ENCODE measurements around the gene SERGEF. TPM values are rescaled to one million over a fixed set of nuclear protein-coding genes. Genes with fewer than 3 reads are reported as not detected.

The SERGEF gene
- total and polyA plus RNA-seq, 9 donors, result 42.0 to 76.3 (median 59.7) TPM

GRCh38 chr11:18012122-18012905 lies 533 bp downstream of the SERGEF start:
- peak overlapping the region; percentile 49 to 84 for H3K27ac ChIP-seq
- DNase-seq, result peak in 2 of 5 donors; percentile 16 to 25
- H3K4me1 ChIP-seq (ENCODE audit: insufficient read depth), result peaks cover 4% of the 10 kb centered on the region
- intact Hi-C loops (cut with DNase I), result no loop called here
- no peaks in the 10 kb centered on the region for H3K9me3 ChIP-seq
- no peak for TF ChIP-seq POLR2A (IDR thresholded peaks at IDR 0.05)
- TF ChIP-seq, protein P1, sequence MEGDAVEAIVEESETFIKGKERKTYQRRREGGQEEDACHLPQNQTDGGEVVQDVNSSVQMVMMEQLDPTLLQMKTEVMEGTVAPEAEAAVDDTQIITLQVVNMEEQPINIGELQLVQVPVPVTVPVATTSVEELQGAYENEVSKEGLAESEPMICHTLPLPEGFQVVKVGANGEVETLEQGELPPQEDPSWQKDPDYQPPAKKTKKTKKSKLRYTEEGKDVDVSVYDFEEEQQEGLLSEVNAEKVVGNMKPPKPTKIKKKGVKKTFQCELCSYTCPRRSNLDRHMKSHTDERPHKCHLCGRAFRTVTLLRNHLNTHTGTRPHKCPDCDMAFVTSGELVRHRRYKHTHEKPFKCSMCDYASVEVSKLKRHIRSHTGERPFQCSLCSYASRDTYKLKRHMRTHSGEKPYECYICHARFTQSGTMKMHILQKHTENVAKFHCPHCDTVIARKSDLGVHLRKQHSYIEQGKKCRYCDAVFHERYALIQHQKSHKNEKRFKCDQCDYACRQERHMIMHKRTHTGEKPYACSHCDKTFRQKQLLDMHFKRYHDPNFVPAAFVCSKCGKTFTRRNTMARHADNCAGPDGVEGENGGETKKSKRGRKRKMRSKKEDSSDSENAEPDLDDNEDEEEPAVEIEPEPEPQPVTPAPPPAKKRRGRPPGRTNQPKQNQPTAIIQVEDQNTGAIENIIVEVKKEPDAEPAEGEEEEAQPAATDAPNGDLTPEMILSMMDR (IDR thresholded peaks at IDR 0.05), result no peak
- TF ChIP-seq EP300 (IDR thresholded peaks at IDR 0.05), result no peak
- WGBS, 3 donors, result 3 to 11% (median 3%) methylated on average over 22 to 46 of the region's 46 CpGs
- peak overlapping the region; percentile 61 for H3K4me3 ChIP-seq
- no peaks in the 10 kb centered on the region for H3K27me3 ChIP-seq
- no peaks in the 10 kb centered on the region for H3K36me3 ChIP-seq

DNA sequence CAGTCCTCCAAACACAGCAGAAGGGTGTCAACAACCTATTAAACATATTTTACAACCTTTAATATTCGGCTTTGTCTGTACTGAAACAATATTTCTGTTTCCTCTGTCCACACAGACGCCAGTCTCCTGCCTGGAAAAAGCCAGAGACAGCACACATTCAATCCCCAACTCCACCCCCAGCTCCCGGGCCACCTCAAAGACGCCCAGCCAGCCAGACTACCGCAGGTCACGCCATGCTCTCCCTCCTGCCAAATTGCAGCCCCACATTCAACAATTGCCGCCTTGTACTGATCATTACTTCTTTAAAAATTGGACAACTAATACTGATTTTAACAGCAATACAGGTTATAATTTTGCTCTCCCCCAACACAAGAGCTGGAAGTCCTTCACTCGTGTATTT lies 1.2 kb downstream of the SERGEF start:
- Histone ChIP-seq H3K36me3 (no peaks in the 10 kb centered on the region), H3K9me3 (no peaks in the 10 kb centered on the region), H3K4me3 (no peak overlapping the region), H3K27ac (peak overlapping the region in 1 of 2 donors; percentile 84), H3K27me3 (no peaks in the 10 kb centered on the region), H3K4me1 (ENCODE audit: insufficient read depth) (peaks cover 4% of the 10 kb centered on the region)
- WGBS, 3 donors, result 71 to 81% (median 79%) methylated on average over 8 of the region's 8 CpGs
- TF ChIP-seq, protein P1 (IDR thresholded peaks at IDR 0.05), result no peak
- no peak for TF ChIP-seq EP300 (IDR thresholded peaks at IDR 0.05)
- TF ChIP-seq POLR2A (IDR thresholded peaks at IDR 0.05), result no peak
- intact Hi-C loops (cut with DNase I), result loop anchor here in 1 of 4 donors (2.0 kb wide), 1 partner anchor 95 kb away; the partner anchor contains the start of gene SAAL1
- DNase-seq, result peak in 2 of 5 donors; percentile 16 to 21

- Histone ChIP-seq H3K9me3 (no peaks in the 10 kb centered on the region), H3K4me1 (ENCODE audit: insufficient read depth) (peaks cover 4% of the 10 kb centered on the region), H3K27ac (no peak overlapping the region), H3K27me3 (no peaks in the 10 kb centered on the region), H3K4me3 (no peak overlapping the region), H3K36me3 (no peaks in the 10 kb centered on the region)
- intact Hi-C loops (cut with DNase I), result loop anchor here in 1 of 4 donors (2.0 kb wide), 1 partner anchor 96 kb away; the partner anchor contains the start of gene SAAL1
- 83 to 85% (median 85%) methylated on average over 10 of the region's 10 CpGs for WGBS, 3 donors
- no peak for DNase-seq
- no peak for TF ChIP-seq POLR2A (IDR thresholded peaks at IDR 0.05)
- TF ChIP-seq, protein P1 (IDR thresholded peaks at IDR 0.05), result no peak
- no peak for TF ChIP-seq EP300 (IDR thresholded peaks at IDR 0.05)
These were observed 1.8 kb downstream of the SERGEF start for GRCh38 chr11:18010977-18011586.

GRCh38 chr11:18010121-18010670 lies 2.7 kb downstream of the SERGEF start:
- H3K36me3 ChIP-seq, result no peaks in the 10 kb centered on the region
- no peak for DNase-seq
- H3K27ac ChIP-seq, result no peak overlapping the region
- H3K27me3 ChIP-seq, result no peaks in the 10 kb centered on the region
- no peak for TF ChIP-seq EP300 (IDR thresholded peaks at IDR 0.05)
- TF ChIP-seq, protein P1 (IDR thresholded peaks at IDR 0.05), result no peak
- TF ChIP-seq POLR2A (IDR thresholded peaks at IDR 0.05), result no peak
- peaks cover 4% of the 10 kb centered on the region for H3K4me1 ChIP-seq (ENCODE audit: insufficient read depth)
- intact Hi-C loops (cut with DNase I), result loop anchor here in 1 of 4 donors (2.0 kb wide), 1 partner anchor 97 kb away; the partner anchor contains the start of gene SAAL1
- H3K9me3 ChIP-seq, result no peaks in the 10 kb centered on the region
- H3K4me3 ChIP-seq, result no peak overlapping the region

Measured in ovary (tissue), 9 donors.